GM11168 (cell line): Measurements from ENCODE around the gene AGBL3.

Experiments
- in situ Hi-C: fragments of 300-500 bp; cut with MboI; formaldehyde crosslinking; loops from one replicate; pipeline ENCODE4 v1.12.0; 2022; ENCODE audit warnings: low sequenced_read_pairs; ENCODE audit not compliant: unreplicated experiment

AGBL3 gene

DNA sequence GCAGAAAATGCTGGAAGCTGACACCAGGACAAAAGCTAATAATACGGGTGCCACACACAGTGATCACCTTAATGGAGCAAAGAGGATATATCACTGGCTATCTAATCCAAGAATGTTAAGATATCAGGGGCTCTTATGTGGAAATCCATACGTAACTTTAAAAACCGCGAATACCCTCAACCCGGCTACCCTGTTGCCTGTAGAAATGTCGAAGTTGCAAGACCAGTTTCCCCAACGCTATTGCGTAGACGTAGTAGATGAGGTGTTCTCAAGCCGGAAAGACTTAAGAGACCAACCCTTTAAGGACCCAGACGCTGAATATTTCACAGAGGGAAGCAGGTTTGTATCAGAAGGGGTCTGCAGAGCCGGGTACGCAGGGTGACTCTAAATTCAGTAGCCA, 192.1 kb downstream of the AGBL3 start:
- in situ Hi-C loops, result no loop called here

DNA sequence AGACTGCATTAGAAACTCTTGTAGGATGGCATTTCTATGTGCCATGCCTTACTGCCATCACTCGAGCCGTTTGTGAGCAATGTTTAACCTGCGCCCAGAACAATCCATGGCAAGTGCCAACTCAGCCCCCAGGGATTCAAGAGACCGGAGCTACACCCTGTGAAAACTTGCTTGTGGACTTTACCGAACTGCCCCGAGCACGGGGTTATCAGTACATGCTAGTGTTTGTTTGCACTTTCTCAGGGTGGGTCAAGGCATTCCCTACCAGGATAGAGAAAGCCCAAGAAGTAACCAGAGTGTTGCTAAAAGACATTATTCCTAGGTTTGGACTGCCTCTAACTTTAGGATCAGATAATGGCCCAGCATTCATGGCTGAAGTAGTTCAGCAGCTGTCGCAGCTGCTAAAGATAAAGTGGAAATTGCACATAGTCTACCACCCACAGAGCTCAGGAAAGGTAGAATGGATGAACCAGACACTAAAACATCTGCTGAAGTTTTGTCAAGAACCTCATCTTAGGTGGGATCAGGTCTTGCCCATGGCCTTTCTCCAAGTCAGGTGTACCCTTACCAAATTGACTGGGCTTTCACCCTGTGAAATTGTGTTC, 193.1 kb downstream of the AGBL3 start:
- in situ Hi-C loops, result no loop called here

DNA sequence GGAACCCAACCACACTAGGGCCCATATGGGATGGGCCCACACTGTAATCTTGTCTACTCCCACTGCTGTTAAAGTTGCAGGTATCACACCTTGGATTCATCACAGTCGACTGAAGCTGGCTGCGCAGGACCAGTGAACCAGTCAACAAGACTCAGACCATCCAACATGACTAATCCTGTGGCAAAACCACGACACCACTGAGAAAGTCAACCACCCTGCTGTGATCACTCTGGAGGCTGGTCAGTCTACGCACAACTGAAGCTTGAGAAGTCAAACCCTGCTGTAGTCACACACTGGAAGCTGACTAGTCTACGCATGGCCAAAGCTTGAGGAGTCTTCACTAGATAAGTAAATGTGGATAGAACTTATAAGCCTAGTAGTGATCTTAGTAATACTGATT, 193.8 kb downstream of the AGBL3 start:
- in situ Hi-C loops, result no loop called here

DNA sequence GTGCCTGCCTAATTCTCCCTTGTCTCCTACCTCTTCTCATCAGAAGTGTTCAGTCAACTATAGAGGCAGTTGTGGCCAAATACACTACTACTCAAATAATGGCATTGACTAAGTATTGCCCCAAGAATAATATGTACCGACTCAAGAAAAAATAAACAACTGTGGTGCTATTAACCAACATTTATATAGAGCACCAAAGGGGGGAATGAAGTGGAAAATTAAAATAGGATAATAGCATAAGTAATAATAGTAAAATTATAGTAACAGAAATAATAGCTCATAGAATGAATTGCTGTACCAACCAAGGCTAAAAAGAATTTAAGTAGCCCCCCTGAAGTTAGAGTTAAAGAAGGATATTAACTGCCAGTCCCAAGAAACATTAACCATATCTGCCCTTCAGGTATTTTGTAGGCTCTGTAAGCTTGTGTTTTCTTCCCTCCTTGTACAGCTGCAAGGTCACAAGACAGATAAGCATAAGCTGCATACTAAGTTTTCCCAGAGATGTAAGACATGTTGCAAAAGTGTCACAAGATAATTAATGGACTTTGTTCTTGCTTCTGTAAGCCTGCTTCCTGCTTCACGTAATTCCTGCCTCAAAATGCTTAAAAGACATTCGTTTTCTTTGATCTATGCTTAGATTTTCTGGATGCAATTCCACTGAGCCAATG, 195.1 kb downstream of the AGBL3 start:
- in situ Hi-C loops, result no loop called here

DNA sequence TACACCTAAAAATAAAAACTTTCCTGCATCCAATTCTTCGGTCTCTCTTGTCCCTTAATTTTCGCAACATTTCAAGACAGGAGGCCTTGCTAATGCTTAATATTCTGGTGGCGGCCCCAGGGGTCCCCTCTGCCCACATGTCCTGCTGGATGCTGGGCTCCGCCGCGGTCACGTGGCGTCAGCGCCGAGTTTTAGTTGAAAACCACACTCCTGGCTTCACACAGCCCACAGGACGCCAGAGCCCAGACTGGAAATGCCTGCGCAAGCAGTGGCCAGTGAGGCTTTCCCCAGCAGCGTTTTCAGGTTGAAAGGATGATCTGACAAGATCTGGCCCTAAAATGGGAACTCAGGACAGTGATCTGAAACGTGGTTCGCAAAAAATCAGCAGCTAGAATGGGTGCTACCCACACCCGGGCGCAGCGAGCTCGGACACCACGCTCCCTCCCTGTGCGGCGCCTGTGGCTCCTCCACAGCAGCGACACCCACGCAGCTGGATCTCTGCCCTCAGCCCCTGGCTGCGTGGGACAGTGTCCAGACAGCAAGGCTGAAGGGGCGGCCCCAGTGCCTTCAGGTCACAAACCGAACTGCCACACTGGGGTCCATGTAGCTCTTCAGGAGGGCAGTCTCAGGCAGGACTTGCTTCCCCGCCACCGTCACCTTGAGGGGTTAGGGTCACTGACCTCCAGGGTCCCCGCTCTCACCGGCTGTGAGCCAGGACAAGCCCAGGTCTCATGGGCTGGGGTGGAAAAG, 195.8 kb downstream of the AGBL3 start:
- in situ Hi-C loops, result no loop called here

DNA sequence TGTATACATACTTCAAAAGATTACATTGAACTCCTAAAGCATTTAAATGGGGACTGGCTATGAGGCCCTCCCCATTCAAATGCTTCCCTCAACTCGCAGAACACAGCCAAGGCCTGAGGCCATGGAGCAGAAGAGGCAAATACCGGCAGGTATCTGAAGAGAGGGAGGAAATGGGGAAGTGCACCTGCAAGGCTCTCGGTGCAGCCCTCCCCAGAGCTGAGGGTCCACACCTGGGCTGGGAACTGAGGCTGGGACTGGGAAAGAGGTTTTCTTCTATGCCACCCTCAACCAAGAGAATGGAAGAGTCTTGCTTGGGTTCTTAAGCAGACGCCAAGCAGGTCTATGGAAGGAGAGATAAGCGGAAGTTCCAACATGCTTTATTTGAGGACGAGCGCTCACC, 197.2 kb downstream of the AGBL3 start:
- in situ Hi-C loops, result no loop called here

DNA sequence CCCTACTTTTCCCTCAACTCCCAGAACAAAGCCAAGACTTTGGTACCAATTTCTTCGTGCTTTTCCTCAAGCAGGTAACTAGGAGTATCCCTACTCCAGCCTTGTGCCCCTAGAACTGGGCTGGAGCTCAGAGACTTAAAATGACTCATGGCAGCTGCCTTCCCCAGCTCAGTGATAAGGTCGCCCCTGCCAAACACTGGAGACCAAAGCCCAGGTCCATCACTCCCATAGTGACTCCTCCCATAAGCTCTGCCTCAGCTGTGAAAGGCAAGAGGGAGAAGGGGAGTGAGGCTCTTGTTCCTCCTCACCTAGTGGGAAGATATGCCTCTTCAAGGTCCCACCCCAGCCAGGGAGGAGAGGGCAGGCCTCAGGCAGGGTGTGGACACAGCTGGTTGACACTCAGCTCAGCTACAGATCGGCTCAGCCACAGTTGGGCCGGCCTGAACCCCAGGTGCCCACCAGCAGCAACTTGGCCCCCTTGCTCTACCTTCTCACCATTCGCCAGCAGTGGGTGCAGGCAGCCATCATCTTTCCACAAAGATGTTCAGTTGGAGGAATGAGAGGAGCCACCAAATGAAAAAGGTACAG, 198.0 kb downstream of the AGBL3 start:
- in situ Hi-C loops, result no loop called here
